ENCODE measurements around the gene SRD5A1. TPM values are rescaled to one million over a fixed set of nuclear protein-coding genes. Genes with fewer than 3 reads are reported as not detected.

The SRD5A1 gene, protein sequence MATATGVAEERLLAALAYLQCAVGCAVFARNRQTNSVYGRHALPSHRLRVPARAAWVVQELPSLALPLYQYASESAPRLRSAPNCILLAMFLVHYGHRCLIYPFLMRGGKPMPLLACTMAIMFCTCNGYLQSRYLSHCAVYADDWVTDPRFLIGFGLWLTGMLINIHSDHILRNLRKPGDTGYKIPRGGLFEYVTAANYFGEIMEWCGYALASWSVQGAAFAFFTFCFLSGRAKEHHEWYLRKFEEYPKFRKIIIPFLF
- 1 to 10 TPM; 4.0 to 4.2 TPM for total RNA-seq
- long read RNA-seq, donor 1, full-length matches to known transcripts: 2 of 3 reads
- long read RNA-seq, donor 1, partial matches to known transcripts: 0 of 3 reads
- long read RNA-seq, donor 1, other reads (novel, unspliced or antisense): 1 of 3 reads
- long read RNA-seq, donor 2, full-length matches to known transcripts: 10 of 14 reads
- long read RNA-seq, donor 2, partial matches to known transcripts: 0 of 14 reads
- long read RNA-seq, donor 2, other reads (novel, unspliced or antisense): 4 of 14 reads

DNA sequence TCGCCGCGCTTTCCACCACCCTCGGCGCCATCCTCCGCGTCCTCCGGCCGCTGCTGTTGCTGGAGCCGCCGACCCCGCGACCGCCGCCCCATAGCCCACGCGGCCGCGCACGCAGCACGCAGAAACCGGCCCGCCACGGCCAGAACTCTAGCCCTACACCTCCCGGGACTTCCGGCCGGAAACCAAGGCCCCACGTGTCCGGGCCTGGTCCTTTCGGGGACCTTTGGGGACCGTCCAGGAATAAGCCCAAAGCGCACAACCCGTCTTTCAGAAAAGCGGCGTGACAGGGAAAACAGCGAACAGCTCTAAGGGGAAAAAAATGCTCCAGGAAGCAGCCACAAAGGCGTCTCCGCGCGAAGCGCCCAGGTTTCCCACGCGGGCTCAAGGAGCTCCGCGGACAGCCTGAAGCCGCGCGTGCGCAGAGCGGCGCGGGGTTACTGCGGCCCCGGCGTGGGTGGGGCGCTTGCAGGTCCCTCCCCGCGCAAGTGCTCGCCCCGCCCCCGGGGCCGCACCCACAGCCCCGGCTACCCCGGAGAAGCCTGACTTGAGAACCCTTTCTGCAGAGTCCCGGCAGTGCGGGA, at the start of gene SRD5A1, which contains the start of gene NSUN2:
SRD5A1 (plus strand) TSS at position 553 of the 581 bp plus-strand sequence. CDS start 137 bp downstream, outside the sequence.
NSUN2 (minus strand) TSS at position 157 of the 581 bp plus-strand sequence; CDS start at position 92, 65 bp downstream.
- peak; percentile 97 for DNase-seq (ENCODE audit: low spot score)
- intact Hi-C loops (cut with DNase I): loop anchor here (10.0 kb wide), 2 partner anchors 72 to 112 kb away; no protein-coding TSS in a partner anchor

DNA sequence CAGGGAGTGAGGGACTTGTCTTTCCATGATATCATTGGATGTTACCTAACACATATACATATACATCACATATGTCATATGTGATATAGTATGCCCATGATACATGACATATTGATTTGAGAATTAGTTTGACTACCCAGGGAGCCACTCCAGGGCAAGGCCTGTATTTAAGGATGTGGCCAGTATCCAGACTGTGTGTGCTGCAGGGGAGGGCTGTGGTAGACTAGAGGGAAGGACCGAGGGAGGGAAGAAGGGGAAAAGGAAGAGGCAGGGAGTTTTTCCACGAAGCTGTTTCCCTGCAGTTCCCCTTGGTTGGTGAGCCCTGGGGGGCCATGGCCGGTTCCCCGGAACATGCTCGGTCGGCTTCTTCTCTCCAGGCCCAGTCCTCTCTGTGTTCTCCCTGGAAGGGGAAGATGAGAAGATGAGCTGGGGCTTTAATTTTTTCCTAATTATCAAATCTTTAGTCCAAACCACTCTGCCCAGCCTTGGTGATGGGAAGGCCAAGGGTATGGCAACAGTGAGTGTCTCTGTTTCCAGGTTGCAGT, 49.1 kb upstream of the SRD5A1 start:
- no peak for DNase-seq (ENCODE audit: low spot score)
- intact Hi-C loops (cut with DNase I): no loop called here

DNA sequence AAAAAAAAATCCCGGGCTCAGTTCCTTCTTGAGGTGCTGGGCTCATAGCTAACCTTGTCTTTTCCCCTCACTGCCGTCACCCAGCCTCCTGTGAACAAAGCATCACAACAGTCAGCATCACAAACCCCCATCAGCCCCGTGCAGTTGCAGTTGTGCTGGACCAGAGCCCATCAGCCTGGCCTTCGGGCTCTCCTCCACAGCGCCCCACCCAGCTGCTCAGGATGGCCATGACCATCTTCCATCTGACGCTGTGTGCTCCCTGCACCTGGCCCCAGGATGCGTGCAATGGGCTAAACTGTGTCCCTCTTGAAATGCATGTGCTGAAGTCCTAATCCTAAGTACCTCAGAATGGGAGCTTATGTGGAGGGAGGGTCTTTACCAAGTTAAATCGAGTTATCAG, 48.5 kb upstream of the SRD5A1 start:
- DNase-seq (ENCODE audit: low spot score): no peak
- intact Hi-C loops (cut with DNase I): no loop called here

DNA sequence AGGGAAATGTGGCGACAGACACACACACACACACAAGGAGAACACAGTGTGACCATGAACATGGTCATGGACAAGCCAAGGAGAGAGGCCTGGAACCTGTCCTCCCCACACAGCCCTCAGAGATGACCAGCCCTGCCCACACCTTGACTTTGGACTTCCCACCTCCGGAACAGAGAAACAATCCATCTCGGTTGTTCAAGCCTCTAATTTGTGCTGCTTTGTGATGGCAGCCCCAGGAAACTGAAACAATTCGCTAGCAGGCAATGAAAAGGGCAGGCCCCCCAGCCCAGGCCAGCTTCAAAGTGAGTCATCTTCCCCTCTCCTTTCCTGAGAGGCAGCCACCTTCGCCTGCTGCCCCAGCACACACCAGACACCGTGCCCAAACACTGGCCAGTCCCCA, 48.1 kb upstream of the SRD5A1 start:
- intact Hi-C loops (cut with DNase I): no loop called here

DNA sequence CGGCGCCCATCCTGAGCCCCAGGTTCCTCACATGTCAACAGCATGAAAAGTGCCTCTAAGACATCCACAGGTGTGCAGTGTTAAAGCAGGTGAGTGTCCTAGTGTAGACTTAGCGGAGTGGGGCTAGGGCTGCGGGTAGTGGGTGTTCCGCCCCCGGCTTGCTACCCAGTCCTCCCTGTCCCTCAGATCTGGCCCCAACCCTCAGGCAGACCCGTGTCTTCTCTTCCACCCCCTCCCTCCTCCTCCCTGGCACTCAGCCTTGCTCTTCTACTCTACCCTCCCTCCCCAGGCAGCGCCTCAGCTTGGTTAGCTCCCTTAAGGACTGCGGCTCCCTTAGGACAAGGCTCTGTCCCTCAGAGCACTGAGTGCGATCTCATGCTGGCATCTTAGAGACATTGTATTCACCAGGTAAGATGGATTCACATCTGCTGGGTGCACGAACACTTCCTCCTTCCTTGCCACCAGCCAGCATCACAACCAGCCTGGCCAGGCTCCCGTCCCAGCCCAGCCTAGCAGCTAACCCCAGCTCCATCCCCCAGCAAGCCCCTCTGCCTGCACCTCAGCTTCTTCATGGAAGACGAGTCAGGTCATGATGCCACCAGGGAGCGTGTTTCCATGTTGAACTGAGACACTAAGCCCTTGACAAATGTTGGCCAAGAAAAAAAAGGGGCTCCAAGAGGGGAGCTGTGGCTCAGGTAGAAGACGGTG, 47.1 kb upstream of the SRD5A1 start:
- DNase-seq (ENCODE audit: low spot score): no peak
- intact Hi-C loops (cut with DNase I): no loop called here

More for the DNA sequence above, 48.1 kb upstream of the SRD5A1 start:
- DNase-seq (ENCODE audit: low spot score): no peak

DNA sequence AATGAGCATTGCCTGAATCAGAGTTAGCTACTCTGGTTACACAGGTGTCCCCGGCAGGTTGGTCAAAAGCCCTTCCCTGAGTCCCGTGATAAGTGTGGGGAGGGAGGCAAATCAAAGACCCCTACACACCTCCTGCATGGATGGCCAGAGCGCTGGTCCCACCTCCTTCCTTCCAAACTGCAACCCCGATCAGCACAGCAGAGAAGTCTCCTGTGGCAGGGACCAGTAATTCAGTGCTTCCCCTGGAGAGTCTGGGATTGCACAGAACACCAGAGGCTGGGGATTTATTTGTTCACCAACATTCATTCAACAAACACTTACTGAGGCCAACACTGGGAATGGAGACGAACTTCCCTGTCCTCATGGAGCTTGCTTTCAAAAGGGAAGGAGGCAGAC, 46.6 kb upstream of the SRD5A1 start:
- no peak for DNase-seq (ENCODE audit: low spot score)

DNA sequence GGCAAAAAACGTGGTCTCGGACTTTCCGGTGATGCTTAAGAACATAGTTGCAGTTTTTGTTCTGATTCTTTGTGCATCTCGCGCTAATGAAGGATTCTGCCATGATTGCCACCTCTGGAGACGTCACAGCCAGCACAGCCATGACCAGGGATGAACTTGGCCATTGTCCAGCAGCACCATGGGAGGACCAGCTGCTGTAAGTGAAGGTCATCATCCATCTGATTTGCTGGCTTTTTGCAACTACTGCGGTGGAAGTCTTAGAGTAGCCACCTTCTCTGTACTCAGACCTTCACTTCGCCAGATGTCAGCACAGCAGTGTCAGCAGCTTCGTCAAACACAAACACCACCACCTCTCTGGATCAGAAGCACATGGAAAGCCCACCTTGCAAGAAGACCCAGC, 46.1 kb upstream of the SRD5A1 start:
- intact Hi-C loops (cut with DNase I): no loop called here
- no peak for DNase-seq (ENCODE audit: low spot score)

More for the DNA sequence above, 46.6 kb upstream of the SRD5A1 start:
- intact Hi-C loops (cut with DNase I): no loop called here

DNA sequence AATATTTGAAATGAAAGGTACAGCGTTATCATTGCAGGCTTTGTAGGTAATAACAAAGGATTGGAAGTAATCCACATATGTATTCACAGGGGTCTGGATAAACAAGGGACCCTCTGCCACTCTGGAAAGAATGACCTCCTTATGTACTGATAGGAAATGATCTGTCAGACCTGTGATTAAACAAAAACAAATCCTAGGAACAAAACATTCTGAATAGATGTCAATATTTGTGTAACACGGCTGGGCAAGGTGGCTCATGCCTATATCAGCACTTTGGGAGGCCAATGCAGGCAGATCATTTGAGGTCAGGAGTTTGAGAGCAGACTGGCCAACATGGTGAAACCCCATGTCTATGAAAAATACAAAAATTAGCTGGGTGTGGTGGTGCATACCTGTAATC, 42.7 kb upstream of the SRD5A1 start:
- intact Hi-C loops (cut with DNase I): no loop called here
- no peak for DNase-seq (ENCODE audit: low spot score)

DNA sequence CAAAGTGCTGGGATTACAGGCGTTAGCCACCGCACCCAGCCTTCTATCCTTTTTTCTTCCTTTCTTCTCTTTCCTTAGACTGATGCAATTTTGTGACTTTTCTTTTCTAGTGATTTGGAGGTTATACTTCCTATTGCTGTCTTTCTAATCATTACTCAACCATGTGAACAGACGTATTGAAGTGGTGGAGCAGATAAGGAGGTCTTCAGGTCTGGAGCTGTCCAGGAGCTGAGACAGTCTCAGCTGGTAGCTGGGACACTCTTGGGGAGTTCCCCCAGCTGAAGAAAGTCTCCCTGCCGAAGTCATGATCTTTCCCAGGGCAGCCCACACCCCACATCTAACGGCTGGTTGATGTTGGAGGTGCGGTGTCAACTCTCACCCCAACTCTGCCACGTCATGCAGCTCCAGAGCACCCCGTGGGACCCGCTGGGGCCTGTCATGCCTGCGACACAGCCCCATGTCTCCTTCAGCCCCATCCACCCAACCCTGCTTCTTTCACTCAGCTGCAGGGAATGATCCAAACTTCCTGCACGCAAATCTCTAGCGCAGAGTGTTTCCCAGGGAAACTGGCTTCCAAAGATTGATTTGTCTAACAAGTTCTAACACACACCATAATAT, 41.5 kb upstream of the SRD5A1 start:
- no peak for DNase-seq (ENCODE audit: low spot score)
- intact Hi-C loops (cut with DNase I): no loop called here

DNA sequence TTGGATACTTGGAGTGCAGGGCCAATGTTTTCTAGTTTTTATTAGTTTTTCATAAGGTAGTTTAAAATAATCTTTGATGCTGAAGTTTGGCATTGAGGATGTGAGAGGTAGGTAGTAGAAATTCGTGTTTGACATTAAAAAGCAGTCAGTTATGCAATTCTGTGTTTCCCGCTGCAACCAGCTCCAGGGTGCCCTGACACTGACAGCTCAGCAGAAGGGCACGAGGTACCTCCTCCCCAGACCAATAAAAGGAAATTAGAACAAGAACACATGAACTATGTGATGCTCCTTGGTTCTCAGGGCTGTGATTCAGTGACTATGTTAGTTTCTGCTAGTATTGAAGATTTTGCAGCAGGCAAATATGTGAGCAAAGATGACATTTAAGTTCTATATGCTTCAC, 40.6 kb upstream of the SRD5A1 start:
- DNase-seq (ENCODE audit: low spot score): no peak
- intact Hi-C loops (cut with DNase I): no loop called here

DNA sequence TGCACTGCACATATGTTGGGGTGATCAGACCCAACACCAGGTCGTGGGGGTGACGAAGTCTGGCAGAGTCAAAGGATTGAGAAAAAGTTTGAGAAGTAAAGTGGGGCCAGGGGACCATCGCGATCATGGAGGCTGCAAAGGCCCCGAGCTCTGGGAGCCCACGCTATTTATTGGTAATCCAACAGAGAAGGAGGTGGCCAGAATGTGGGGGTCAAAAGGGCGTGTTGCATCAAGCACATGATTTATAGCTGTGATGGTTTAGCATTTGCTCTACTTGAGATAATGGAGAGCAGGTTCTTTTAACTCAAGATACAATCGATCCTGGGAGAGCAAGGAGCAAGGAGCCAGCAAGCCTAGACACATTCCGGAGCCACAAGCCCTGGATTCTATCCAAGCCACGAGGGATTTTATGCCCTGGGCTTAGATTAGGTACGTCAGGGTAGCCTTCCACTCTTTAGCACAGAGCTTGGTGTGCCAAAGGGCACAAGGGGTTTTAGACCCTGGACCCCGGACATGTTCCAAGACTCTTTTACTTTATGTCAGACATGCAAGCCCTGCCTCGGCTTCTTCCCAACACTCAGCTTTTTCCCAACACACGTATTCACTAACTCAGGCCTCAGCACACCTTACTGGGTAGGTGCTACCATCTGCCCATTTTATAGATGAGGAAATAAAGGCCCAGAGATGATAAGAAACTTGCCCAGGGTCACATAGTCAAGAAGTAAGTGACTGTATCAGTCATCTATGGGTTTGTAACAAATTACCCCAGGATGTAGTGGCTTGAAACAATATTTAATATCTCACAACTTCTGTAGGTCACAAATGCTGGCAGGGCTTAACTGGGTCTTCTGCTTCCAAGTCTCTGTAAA, 39.9 kb upstream of the SRD5A1 start:
- no peak for DNase-seq (ENCODE audit: low spot score)
- intact Hi-C loops (cut with DNase I): no loop called here

DNA sequence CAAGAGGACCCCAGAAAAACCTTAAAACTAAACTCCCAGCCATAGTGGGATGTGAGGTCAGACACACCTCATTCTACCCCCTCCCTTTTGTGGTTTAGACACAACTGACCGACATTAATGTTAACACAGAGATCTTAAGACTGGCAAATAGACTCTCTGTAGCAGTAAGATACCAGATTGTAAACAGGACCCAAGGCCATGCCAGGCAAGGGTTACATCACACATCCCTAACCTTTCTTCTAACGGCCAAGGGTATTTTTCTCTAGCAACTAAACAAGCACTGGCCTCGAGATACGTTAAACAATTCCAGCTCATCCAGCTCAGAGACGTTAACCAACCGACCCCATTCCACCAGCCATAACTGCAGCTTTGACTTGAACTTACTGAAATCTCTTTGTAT, 39.2 kb upstream of the SRD5A1 start:
- intact Hi-C loops (cut with DNase I): no loop called here
- DNase-seq (ENCODE audit: low spot score): no peak

DNA sequence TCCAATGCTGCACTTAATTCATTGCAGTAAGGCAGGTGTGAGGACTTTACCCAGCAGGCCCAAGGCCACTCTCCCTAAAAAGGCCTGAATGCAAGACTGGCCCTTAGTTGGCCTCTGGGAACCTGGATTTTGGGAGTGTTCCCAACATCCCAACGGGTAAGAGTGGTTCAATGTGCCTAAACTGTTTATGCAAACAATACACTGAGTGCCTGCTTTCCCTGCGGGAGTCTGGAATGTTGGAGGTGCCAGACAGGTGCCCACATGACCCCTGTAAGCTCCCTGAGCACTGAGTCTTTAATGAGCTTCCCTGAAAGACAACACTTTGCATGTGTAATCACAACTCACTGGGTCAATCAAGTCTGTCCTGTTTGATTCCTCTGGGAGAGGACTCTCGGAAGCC, 37.8 kb upstream of the SRD5A1 start:
- intact Hi-C loops (cut with DNase I): no loop called here
- no peak for DNase-seq (ENCODE audit: low spot score)

DNA sequence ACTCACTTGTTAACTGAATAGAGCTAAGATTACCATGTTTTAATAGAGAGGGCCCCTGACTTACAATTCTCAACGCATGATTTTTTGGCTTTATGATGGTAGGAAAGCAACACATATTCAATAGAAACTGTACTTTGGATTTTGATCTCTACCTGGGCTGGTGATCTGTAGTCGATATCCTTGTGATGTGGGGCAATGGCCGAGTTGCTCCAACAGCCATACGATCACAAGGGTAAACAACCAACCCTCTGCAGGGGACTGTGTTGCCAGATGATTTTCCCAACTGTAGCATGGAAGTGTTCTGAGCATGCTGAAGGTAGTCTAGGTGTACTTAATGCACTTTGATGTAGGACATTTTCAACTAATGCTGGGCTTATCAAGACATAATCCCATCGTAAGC, 36.9 kb upstream of the SRD5A1 start:
- intact Hi-C loops (cut with DNase I): no loop called here
- no peak for DNase-seq (ENCODE audit: low spot score)

DNA sequence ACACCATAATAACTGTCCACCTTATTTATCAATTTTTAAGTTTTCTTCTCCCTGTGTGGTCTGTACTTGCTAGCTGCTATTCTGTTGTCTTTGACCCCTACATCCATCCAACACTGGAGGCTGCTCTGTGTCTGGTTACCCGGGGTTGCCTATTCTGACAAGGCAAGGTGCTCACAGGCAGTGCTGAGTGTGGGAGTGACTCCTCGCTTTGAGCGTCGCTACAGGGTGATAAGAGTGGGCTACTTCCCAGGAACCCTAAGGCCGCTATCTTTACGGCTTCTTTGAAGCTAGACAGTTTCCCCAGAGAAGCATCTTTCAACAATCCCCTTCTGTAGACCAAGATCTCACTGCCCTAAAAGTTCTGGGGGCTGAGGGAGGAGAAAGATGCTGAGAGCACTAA, 35.7 kb upstream of the SRD5A1 start:
- intact Hi-C loops (cut with DNase I): no loop called here
- no peak for DNase-seq (ENCODE audit: low spot score)

DNA sequence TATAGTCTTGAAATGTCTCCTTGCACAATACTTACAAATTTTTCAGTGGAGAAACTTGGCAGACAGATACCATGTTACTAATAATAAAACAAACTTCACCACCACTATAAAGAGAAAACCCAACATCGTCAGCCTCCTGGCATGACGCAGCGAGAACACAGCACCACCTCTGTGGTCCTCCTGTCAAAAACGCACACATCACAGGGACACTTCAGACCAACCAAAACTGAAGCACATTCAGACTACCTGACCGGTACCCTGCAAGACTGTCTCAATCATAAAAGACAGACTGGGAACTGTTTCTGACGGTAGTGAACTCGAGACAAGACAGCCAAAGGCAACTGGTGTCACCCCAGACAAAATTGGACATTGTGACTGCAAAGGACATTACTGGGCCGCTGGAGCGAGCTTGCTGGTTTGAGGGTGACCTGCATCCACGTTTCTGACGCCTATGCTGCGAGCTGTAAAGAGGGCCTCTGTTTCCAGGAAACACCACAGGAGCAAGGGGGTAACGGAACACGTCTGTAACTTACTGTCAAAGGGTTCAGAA, 34.8 kb upstream of the SRD5A1 start:
- no peak for DNase-seq (ENCODE audit: low spot score)
- intact Hi-C loops (cut with DNase I): no loop called here

DNA sequence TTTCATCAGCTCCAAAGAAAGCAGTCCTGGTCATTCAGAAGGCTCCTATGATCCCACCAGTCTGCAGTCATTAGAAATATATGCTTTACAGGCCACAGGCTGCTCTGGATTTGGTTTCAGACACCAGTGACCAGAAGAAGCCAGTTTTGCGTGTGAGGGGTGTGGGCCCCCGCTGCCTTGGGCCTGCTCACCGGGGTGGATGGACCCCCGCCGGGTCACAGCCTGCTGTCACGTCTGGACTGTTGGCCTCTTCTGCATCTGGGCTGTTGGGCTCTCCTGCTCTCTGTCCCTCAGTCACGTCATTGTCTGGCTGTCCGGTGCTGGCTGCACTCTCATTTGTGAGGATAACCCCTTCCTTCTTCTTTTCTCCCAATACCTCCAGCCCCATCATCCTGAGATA, 33.5 kb upstream of the SRD5A1 start:
- DNase-seq (ENCODE audit: low spot score): no peak
- intact Hi-C loops (cut with DNase I): no loop called here

DNA sequence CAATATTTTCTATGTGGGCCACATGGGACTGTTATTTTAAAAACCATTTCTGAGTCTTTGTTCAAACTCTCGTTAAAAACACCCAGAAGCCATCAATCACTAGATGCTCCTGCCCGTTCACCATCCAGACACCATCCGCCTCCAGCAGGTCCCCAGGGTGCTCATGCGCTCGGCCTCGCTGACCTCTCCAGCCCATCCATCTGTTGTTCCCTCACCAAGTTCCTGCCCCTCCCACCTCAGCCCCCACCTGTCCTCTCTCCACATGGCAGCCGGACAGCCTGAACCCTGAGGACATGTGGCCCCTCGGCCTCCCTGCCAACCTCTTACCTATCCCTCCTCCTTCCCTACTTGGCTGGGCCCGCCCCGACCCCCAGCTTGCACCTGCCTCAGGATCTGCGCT, 32.0 kb upstream of the SRD5A1 start:
- intact Hi-C loops (cut with DNase I): no loop called here
- no peak for DNase-seq (ENCODE audit: low spot score)

Data from posterior vena cava (tissue), 2 donors.